ENCODE data around the gene DHRS12.

The DHRS12 gene

DNA sequence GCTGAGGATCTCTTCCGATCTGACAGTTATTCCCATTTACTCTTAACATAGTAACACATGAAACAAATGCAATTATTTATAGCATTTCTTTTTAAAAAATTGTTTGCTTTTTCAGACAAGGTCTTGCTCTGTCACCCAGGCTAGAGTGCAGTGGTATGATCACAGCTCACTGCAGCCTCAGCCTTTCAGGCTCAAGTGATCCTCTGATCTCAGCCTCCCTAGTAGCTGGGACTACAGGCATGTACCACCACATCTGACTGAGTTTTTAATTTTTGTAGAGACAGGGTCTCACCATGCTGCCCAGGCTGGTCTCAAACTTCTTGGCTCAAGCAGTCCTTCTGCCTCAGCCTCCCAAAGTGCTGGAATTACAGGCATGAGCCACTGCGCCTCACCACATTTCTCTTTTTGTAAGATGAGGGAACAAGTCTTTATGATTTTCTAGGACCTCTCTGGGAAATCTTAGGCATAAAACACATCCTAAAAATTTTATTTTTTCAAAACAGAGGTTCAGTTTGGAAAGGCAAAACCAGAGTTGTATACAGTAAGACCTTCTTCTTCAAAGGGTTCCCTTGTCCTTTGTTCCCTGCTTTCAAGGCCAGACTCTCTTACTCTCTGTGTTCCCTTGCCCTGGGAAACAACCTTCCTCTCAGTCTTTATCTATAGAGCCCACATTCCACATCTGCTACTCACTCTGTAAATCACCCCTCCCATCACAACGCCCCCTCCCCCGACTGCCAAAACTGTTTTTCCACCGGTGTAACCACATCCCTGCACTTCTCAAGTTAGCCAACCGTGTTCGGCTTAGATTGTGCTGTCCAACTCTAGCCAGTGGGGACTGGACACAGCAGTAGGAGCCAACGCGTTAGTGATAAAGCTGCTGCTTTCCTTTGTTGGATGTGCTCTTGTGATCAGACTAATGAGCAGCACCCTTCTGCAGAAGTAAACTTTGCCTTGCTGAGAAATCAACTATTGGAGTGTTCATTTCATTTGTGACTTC is 56.2 kb downstream of the DHRS12 start:
- DNase-seq = no peak

DNA sequence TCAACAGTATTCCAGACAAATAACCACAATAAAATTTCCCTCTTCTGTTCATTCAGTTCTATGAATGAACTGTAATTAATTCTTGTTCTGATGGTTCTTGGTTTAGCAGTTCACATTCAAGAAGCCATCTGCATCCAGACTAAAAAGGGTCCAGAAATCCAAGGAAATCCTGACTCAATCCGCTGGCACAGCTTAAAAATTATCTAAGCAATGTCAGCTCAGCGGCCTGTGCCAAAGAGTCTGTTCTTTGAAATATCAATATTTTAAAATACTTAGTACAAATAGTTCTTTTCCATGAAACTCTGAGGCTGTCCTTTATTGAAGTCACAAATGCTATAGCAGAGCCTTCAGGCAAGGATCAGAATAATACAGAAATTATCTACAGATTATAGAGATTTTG is 57.2 kb downstream of the DHRS12 start:
- DNase-seq = no peak

DNA sequence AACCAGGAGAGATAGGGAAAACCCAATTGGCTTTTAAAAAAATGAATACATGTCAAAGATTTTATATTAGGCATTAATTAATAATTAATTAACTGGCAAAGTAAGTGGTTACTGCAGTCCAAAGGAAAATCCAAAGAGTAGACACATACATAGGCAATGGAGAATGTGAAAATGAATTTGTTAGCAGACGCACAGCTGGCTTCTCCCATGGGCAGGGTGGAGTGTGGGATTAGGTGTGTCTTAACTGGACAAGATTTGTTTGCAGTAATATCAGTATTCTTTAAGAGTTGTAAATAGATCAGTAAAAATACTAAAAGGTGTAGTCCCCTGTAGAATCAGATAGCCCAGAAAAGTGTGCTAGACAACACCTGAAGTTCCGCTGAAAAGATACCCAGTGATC is 58.7 kb downstream of the DHRS12 start:
- no peak for DNase-seq

DNA sequence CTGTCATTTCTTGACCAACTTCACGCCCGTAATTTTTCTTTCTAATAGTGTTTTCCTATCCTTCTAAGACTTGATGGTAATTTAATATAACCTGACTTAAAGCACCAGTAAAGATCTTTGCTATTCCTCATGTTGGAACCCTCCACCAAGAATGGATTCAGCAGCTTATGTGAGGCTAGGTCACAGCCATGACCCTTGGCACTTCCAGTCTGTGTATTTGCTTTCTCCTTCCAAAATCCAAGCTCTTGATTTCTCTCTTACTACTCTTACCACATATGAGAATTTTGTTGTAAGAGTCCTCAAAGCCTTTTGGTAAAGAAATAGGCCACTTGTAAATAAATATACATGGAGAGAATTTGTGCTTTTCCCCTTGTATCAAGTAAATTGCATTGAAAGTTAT is 61.4 kb downstream of the DHRS12 start:
- no peak for DNase-seq

DNA sequence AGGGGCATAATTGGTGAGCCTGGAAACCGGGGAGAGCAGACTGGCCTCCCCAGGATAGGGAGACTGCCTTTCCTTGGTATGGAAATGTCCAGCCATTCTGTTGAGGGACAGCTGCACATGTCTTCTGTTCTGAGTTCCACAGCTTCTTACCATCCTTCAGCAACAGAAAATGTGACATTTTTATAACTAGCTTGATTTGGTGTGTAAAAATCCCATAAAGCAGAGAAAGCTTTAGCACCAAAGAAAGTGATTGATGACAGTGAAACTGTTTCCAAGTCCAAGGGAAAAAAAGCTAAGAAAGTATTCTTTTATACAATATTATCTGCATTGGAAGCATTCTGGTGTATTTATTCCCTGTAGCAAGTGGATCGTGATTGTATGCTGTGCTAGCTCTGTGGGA is 61.9 kb downstream of the DHRS12 start:
- DNase-seq = no peak

DNA sequence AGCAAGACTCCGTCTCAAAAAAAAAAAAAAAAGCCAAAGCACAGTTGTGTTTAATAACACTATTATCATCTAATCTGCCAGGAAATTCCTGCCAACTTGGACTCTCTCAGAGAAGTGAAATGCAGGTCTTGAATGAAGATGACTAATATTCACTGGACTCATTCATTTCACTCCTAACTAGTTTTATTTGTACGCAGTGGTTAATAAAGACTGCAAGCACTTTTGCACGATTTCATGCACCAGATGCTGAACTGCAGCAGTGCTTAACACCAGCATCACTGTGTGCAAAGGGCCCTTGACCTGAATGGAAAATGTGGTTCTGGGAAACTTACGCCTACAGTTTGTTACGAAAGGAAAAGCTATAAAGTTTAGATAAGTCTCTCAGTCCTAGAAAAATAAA is 63.3 kb downstream of the DHRS12 start:
- no peak for DNase-seq

DNA sequence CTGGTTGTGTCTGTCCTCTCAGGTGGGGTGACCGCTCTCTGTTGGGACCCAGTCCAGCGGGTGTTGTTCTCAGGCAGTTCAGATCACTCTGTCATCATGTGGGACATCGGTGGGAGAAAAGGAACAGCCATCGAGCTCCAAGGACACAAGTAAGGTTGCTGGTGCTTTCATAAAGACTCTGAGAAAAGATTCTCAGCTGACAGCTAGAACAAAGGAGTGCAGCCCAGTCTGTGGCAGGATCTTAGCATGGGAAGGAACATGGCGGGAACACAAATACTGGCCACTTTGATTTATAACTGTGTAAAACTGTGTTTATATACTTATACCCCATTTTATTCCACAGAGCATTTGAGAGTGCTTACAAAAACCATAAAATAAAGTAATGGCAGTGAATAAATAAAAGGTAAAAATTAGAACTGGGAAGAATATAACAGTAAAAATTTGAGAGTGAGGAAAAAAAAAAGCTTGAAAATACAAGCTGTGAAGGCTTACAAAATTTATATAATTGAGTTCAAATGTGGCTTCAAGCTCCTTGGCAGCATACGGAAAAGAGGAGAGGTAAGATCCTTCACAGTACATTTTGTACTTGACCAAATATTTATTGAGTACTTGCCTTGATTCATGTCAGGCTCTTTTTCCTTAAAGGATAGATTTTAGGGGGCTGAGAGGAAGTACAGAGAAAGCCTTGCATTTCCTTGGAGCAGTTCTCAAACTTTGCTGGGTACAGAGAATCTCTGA is 64.8 kb downstream of the DHRS12 start:
- DNase-seq = no peak

DNA sequence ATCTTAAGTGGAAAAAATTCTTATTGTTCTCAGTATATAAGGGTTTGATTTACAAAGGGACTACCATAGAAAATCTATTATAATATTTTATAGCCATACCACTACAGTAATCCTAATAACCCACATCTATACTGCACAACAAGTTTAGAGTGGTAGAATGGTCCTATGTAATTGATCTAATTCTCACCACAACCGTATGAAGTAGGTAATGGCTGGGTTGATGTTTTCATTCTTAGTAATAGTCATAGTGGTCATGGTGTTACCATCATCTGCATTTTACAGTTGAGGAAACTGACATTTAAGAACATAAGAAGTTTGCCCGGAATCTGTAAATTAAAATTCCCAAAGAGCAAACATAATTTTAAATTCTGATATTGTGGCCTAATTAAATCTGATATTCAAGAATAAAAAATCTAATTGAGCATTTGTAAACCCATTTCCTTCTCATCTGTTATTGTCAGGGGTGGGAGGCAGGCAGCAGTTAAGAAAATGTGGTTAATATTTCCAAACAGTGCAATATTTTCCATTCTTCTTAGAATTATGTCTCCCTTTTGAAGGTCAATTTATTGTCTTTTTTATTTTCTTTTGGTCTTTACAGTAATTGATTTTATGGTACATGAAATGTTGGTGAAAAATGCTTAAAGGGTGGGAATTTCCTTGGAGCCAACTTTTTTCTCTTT is 65.6 kb downstream of the DHRS12 start:
- no peak for DNase-seq

DNA sequence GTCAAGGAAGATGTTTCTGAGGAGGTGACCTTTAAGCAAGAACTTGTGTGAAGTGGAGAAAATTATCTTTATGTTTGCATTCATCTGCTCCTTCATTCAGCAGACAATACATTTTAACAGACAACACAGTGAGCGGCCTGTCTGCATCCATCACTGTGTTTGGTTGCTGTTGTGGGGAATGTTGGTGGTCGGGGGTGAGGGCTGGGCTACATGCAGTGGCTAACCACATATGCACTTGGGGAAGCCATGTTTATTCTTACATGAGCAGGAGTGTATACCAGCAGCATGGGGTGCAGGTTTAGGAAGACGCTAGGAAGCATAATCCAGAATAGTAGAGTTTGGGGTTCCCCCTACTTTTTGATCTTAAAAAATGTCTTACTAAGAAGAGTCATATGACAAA is 66.4 kb downstream of the DHRS12 start:
- DNase-seq = no peak

DNA sequence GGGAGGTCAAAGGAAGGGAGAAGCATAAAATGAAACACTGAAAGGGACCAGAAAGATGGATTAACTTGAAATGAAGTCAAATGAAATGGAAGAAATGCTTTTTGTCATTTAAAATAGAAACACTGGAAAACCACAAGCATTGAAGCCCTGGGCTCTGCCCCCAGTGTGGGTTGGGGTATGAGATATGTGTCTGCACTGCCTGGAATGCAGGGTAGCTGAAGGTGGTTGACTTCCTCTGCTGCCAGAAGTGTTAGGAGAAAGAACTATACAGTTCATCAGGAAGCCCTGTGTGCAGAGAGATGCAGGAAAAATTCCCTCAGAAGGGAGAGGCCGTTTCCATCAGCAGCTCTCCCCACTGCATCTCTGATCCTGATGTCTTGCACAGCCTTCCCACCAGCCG is 69.2 kb downstream of the DHRS12 start:
- DNase-seq = no peak

DNA sequence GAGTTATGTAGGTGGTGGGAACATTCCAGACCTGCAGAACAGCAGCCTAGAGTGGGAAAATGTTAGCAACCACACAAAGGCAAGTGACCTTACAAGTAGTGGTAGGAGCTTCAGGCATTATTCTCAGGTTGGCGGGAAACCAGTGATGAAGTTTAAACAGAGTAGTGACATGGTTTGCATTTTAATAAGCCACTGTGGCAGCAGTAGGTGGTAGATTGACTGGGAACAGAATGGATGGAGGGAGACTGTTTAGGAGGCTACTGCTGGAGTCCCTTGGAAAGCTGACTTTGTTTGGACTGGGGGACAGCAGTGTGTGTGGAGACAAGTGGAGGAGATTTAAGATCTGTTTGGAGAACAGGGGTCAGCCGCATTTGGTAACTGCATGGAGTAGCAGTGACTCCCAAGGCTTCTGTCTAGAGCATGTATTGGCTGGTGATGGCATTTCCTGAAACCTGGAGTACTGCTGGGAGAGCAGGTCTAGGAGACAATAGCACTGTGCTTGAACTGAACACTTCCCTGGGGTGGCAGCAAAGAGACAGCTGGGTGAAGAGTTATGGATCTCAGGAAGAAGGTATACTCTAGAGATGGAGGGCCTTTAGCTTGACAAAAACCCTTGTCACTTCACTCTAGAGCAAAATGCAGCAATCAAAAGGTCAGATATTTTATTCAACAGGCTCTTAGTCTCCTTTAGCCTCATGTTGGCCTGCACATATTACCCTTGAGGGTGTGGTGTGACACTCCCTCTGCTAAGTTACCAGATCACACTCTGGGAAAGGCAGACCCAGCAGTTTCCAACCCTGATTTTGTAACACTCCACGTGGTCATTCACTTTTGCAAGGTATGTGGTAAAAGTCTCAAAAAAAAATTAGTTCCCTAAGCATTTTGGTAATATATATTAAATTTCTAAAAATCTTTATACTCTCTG is 70.3 kb downstream of the DHRS12 start:
- no peak for DNase-seq

DNA sequence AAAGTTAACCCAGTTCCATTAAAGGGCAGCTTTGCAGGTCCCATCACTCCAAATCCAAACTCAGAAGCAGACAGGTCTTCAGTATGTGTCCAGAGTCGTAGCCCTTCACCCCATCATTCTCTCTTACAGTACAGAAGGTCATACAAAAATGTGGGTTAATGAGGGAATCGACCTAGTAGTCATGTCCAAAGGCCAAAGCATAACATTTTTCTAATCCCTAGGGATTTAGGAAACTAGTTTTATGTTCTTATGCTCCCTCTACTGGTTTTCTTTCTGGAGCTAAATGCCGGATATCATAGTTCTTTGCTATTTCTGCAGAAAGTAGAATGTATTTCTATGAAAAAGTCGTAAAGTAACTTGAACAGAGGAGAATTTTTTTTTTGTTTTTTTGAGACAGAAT is 72.2 kb downstream of the DHRS12 start:
- DNase-seq = no peak

DNA sequence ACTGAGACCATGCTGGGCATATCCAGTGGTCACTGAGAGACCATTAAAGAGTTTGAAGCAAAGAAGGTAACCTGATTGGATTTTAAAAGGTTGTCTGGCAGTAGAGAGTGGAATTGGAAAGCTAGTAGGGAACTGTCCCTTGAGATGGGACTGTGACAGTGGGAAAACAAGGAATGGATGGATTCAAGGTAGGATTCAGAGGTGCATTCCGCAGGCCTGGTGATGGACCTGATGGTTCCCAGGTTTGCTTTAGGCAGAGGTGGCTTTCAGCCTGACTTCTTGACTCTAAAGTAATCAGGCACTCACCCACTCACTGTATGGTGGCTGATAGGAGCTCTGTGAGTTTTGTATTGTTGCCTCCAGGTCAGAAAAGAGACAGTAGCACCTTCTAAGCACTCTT is 73.0 kb downstream of the DHRS12 start:
- DNase-seq = no peak

DNA sequence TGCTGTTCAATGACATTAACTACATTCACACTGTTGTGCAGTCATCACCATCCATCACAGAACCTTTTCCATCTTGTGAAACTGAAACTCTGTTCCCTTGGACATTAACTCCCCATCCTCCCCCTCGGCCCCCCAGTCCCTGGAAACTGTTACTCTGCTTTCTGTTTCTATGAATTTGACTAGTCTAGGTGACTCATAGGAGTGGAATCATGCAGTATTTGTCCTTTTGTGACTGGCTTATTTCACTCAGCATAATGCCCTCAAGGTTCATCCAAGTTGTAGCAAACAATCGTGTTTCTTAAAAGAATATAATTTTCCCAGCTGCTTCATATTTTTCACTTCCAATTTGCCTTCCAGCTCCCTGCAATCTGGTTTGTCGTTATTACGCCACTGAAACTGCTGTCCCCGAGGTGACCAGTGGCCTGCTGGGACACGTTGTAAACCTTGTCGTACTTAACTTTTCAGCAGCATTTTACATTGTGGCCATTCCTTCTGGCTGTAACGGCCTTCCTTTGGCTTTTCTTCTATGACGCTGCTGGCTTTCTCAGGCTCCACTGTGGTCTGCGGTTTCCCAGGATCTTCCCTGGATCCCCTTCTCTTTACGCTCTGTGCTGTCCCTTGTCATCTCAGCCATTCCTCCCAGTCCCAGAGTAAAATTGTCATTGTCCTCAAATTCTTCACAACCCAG is 74.0 kb downstream of the DHRS12 start:
- no peak for DNase-seq

DNA sequence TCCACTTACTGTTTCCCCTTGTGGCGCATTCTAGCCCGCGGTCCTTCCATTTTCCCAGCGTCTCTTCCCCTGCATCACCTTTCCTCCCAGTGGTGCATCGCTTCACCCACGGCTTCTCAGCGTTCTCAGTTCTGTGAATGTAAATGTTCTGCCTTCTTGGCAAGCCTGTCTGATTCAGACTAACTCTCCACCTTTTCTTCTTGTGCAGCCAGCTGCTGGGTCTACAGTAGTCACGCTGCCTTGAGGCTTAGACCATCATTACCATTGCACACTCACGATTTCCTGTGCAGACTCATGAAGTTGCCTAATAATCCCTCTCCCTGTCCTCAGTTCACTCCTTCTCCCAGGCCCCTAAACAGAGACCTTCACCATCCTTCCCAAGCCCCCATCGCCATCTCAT is 75.0 kb downstream of the DHRS12 start:
- DNase-seq = no peak

DNA sequence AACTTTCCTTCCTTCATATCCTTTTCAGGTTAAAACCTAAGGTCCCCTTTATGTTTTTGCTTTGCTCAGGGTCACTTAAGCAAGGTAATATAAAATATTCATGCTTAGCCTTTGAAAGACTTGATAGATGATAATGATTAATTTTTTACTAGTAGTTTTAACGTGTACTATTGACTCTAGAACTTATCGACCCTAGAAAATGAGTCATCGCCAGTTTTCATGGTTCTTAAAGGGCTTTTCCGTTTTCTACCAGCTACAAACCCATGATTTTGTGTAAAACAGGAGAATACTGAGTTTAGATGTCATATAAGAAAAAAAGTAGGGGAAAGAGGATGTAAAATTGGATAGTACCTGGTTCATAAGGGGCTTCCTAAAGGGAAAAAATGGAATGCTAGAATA is 75.7 kb downstream of the DHRS12 start:
- no peak for DNase-seq

DNA sequence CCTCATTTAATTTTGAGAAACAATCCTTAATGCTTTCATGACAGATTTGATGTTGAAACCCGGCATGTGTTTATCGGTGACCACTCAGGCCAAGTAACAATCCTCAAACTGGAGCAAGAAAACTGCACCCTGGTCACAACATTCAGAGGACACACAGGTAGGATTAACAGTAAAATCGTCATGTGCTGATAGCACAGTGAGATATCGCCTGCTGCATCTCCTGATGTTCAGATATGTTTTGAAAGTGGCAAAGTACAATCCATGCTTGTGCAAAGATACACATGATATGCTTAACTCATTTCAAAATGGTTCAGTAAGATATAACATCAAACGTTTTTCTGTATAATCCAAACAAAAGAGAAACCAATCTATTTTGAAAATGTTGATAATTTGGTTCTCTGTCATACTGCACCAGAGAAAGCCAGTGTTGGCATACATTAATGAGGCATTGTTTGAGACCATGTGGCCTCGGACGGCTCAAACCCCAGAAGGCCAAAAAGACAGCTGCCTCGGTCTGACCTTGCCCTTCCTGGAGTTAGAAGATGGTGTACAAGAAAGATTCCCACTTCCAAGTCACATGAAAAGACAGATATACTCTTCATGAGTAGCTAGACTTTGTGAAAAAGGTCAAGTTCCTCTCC is 76.2 kb downstream of the DHRS12 start:
- no peak for DNase-seq

DNA sequence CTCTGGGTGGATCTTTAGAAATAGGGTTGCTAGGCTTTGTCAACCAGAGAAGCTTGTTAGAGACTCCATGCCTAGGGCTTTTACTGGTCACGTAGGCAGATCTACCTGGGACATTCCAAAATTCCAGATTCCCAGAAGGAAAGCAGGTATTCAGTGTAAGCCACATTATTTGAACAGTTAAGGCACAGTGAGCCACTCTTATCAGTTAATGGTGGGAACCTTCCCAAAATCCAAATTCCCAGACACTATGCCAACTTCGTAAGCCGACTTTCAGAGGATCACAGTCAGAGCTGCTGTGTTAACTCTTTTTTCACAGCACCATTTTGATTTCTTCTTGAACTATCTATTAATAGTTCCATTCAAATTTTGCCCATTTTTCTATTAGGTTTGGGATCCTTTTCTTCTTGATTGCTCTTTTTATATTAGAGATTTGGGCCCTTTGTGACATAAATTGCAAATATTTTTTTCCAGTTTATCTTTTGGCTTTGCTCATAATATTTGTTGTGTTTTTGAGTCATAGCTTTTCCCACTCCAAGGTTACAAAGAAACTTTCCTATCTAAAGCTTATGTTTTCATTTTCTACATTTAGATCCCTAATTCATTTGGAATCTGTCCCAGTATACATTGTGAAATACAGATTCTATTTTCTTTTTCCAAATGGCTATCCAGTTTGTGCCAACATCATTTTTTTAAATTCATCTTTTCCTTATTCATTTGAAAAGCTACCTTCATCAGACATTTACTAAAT is 77.3 kb downstream of the DHRS12 start:
- DNase-seq = no peak

DNA sequence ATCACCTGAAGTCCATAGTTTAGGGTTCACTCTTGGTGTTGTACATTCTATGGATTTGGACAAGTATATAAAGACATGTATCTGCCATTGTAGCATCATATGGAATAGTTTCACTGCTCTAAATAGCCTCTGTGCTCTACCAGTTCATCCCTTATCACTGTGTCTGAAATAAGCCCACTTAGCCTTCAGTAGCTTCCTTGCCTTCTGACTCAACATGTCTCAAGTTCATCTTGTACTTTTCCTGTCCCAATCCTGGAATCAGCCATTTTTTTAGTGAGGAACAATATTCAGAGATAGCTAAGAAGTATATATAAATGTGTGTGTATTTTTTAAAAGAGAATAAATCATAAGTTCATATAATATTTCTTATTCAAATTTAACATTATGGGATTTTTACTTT is 79.2 kb downstream of the DHRS12 start:
- DNase-seq = no peak

DNA sequence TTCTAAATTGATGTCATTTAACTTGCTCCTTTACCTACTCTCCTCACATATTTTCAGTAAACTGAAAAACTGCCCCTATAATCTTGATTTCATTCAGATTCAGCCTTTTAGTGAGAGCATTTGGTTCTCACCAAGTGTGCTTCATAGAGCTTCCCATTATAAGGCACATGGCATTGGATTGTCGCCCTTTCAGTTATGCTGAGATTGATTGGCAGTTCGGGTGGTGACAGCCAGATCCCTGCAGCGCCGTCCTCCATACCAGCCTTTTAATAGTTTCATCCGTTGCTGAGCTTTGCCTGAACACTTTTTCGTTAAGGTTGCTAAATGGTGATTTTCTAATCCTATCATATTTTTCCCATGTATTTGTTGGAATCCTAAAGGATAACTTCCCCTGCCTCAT is 80.4 kb downstream of the DHRS12 start:
- DNase-seq = no peak

DNA sequence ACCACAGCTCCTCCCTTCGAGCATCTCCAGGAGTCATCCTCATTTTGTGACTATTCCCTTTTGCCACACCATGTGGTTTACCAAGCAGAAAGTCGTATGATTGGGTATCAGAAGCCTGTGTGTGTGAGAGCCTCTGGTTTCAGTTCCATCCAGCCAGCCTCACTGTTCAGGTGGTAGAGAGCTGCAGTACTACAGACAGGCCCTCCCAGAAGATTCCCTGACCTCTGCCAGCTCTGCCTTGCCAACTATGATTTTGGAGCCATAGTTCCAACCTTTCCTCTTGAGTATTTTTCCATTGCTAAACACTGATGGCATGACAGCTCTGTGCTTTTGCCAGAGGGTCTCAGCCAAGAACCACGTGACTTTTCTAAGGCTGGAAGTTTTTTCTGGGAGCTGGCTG is 82.5 kb downstream of the DHRS12 start:
- DNase-seq = no peak

Measured in NCI-H774 (cell line).